Vagina (tissue), 2 donors: ENCODE results near the gene GALNT9.

Source experiments
- POLR2A ChIP-seq, 2 donors: fragments of 450-650 bp; IDR thresholded peaks; one replicate each; pipeline ENCODE4 v1.6.1; 2017; ENCODE audit warnings: antibody characterized with exemption in 2 of 2, mild to moderate bottlenecking in 2 of 2, moderate library complexity in 2 of 2
- TF ChIP-seq, protein P1 (sequence below), 3 experiments: fragments of 450-650 bp in 2 of 3; fragments of 200-600 bp in 1 of 3; sonication (generic) in 1 of 3; IDR thresholded peaks; one replicate each; pipeline ENCODE4 v1.5.1; 2017 to 2019; ENCODE audit warnings: antibody characterized with exemption in 3 of 3, mild to moderate bottlenecking in 2 of 3, moderate library complexity in 2 of 3

DNA sequence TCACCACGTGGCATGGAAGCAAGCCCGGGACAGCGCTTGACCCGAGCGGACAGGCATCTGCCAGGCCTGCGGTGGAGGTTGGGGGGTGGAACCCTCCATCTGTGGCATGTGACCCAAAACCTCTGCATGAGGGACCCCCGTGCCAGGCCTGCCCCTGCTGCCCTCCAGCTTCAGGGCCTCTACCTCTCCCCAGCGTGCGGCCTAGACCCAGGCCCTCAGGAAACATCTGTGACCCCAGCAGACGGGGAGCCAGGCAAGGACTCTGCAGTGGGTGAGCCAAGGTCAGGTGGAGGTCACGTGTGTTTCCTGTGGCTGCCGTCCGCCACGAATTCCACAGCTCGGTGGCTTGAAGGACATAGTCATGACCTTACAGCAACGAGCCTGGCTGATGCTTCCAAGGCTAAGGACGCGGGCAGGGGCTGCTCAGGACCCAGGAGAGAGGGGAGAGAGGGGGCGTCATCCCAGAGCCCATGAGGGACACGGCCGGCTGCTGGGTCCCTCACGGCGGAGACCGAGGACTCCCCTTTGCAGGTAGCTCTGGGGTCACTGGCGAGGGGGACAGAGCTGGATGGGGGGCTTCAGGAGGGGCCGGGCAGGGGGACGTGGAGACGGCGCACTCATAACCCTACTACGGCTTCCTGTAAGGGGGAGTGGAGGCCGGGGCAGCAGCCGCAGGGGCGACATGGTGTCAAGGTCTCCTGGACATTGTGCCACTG is 91.5 kb downstream of the GALNT9 start:
- TF ChIP-seq, protein P1, sequence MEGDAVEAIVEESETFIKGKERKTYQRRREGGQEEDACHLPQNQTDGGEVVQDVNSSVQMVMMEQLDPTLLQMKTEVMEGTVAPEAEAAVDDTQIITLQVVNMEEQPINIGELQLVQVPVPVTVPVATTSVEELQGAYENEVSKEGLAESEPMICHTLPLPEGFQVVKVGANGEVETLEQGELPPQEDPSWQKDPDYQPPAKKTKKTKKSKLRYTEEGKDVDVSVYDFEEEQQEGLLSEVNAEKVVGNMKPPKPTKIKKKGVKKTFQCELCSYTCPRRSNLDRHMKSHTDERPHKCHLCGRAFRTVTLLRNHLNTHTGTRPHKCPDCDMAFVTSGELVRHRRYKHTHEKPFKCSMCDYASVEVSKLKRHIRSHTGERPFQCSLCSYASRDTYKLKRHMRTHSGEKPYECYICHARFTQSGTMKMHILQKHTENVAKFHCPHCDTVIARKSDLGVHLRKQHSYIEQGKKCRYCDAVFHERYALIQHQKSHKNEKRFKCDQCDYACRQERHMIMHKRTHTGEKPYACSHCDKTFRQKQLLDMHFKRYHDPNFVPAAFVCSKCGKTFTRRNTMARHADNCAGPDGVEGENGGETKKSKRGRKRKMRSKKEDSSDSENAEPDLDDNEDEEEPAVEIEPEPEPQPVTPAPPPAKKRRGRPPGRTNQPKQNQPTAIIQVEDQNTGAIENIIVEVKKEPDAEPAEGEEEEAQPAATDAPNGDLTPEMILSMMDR (IDR thresholded peaks at IDR 0.05) = no peak
- TF ChIP-seq POLR2A (IDR thresholded peaks at IDR 0.05) = no peak
